HepG2 (cell line): Measurements from ENCODE around the gene RAB17. TPM values are rescaled to one million over a fixed set of nuclear protein-coding genes. Genes with fewer than 3 reads are reported as not detected.

Experiments
- BRCA1 ChIP-seq: sonication (generic); formaldehyde crosslinking; IDR thresholded peaks from 2 replicates; pipeline ENCODE4 v1.4.0; 2020; ENCODE audit warnings: missing genetic modification reagents
- CSRNP1 ChIP-seq: sonication (generic); formaldehyde crosslinking; IDR thresholded peaks from 2 replicates; pipeline ENCODE4 v1.8.1; 2023; ENCODE audit warnings: mild to moderate bottlenecking, missing genetic modification reagents
- FOXA1 ChIP-seq, 2 experiments: fragments of 450-650 bp in 1 of 2; sonication (generic) in 1 of 2; formaldehyde crosslinking in 1 of 2; IDR thresholded peaks; 2 replicates each; pipeline versions ENCODE4 v1.4.0 to v1.6.1; 2016 to 2020; ENCODE audit warnings: missing genetic modification reagents in 1 of 2
- GABPB1 ChIP-seq: IDR thresholded peaks from 2 replicates; pipeline ENCODE4 v1.6.1; 2016; ENCODE audit warnings: mild to moderate bottlenecking, missing genetic modification reagents, moderate library complexity, missing compliant biosample characterization
- KAT7 ChIP-seq: IDR thresholded peaks from 2 replicates; pipeline ENCODE4 v1.6.1; 2018; ENCODE audit warnings: borderline replicate concordance, missing compliant biosample characterization
- MEF2D ChIP-seq: sonication (generic); formaldehyde crosslinking; IDR thresholded peaks from 2 replicates; pipeline ENCODE4 v1.5.1; 2020; ENCODE audit warnings: mild to moderate bottlenecking, missing genetic modification reagents
- NR3C1 ChIP-seq: sonication (generic); formaldehyde crosslinking; IDR thresholded peaks from 2 replicates; pipeline ENCODE4 v1.4.0; 2020; ENCODE audit warnings: missing genetic modification reagents
- PPARG ChIP-seq: conservative IDR thresholded peaks from 2 replicates; pipeline ENCODE4 v1.6.1; 2016; ENCODE audit warnings: missing biosample characterization, missing genetic modification reagents
- RNF2 ChIP-seq: fragments of 450-650 bp; conservative IDR thresholded peaks from 2 replicates; pipeline ENCODE4 v1.6.1; 2016; ENCODE audit warnings: low read depth
- TRIM22 ChIP-seq: fragments of 450-650 bp; IDR thresholded peaks from 2 replicates; pipeline ENCODE4 v1.6.1; 2017
- ZGPAT ChIP-seq: IDR thresholded peaks from 2 replicates; pipeline ENCODE4 v1.6.1; 2016; ENCODE audit warnings: mild to moderate bottlenecking
- ZNF232 ChIP-seq: sonication (generic); formaldehyde crosslinking; IDR thresholded peaks from 2 replicates; pipeline ENCODE4 v1.4.0; 2020; ENCODE audit warnings: missing genetic modification reagents, borderline replicate concordance
- ZNF274 ChIP-seq: sonication (generic); formaldehyde crosslinking; IDR thresholded peaks from 2 replicates; pipeline ENCODE4 v1.5.1; 2020; ENCODE audit warnings: mild to moderate bottlenecking, missing genetic modification reagents
- ZNF567 ChIP-seq: sonication (generic); formaldehyde crosslinking; IDR thresholded peaks from 2 replicates; pipeline ENCODE4 v1.8.1; 2023; ENCODE audit warnings: mild to moderate bottlenecking, missing genetic modification reagents, borderline replicate concordance
- ZNF740 ChIP-seq: sonication (generic); formaldehyde crosslinking; IDR thresholded peaks from 2 replicates; pipeline ENCODE4 v1.4.0; 2020; ENCODE audit warnings: missing genetic modification reagents
- polyA plus RNA-seq, 8 experiments: library from polyadenylated mRNA; depleted of rRNA in 3 of 8; stranded (reverse) in 7 of 8; unstranded in 1 of 8; fragments of >200 nt; fragmentation: Illumina TruSeq in 4 of 8; extraction: Trizol in 4 of 8; gene quantifications; 2 replicates each; pipeline versions ENCODE4 v1.2.1 to v1.2.3, GENCODE V29; 2011 to 2016; ENCODE audit warnings: low read depth in 4 of 8, missing spikeins in 1 of 8, mixed read lengths in 1 of 8; ENCODE audit not compliant: insufficient read depth in 1 of 8
- total RNA-seq, 5 experiments: library from RNA; depleted of rRNA; stranded (reverse); fragments of >200 nt; fragmentation: Illumina TruSeq; extraction: Trizol; gene quantifications; 2 replicates each; pipeline ENCODE4 v1.2.3, GENCODE V29; 2016; ENCODE audit warnings: low read depth in 1 of 5
- TF ChIP-seq, protein P1 (sequence below): sonication (generic); formaldehyde crosslinking; IDR thresholded peaks from 2 replicates; pipeline ENCODE4 v1.4.0; 2020; ENCODE audit warnings: low read depth, mild to moderate bottlenecking, missing genetic modification reagents
- TF ChIP-seq, protein P2 (sequence below): sonication (generic); formaldehyde crosslinking; IDR thresholded peaks from 2 replicates; pipeline ENCODE4 v1.9.0; 2021; ENCODE audit warnings: missing genetic modification reagents, mild to moderate bottlenecking, borderline replicate concordance
- TF ChIP-seq, protein P3 (sequence below): IDR thresholded peaks from 2 replicates; pipeline ENCODE4 v1.6.1; 2016; ENCODE audit warnings: low read depth, borderline replicate concordance
- TF ChIP-seq, protein P4 (sequence below): sonication (generic); formaldehyde crosslinking; IDR thresholded peaks from 2 replicates; pipeline ENCODE4 v1.4.0; 2020; ENCODE audit warnings: missing genetic modification reagents, borderline replicate concordance

RAB17 gene
- total and polyA plus RNA-seq, 2 of the 13 experiments (the other 11 are each of a cell fraction or from before 2014, with no cell fraction given): 68.0 to 124 TPM

- TF ChIP-seq, protein P1, sequence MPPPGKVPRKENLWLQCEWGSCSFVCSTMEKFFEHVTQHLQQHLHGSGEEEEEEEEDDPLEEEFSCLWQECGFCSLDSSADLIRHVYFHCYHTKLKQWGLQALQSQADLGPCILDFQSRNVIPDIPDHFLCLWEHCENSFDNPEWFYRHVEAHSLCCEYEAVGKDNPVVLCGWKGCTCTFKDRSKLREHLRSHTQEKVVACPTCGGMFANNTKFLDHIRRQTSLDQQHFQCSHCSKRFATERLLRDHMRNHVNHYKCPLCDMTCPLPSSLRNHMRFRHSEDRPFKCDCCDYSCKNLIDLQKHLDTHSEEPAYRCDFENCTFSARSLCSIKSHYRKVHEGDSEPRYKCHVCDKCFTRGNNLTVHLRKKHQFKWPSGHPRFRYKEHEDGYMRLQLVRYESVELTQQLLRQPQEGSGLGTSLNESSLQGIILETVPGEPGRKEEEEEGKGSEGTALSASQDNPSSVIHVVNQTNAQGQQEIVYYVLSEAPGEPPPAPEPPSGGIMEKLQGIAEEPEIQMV (CRISPR knock-in tag): peak; percentile 69; the same call in 1 of the 2 replicates
- TF ChIP-seq ZNF740 (CRISPR knock-in tag) (peak; percentile 33; the same call in 1 of the 2 replicates), FOXA1 (IDR thresholded peaks at IDR 0.05) (no peak), FOXA1 (CRISPR knock-in tag; IDR thresholded peaks at IDR 0.05) (peak; percentile 59), BRCA1 (CRISPR knock-in tag) (peak; percentile 80; the same call in 1 of the 2 replicates), NR3C1 (CRISPR knock-in tag) (no peak), ZNF274 (peak; percentile 77; the same call in 1 of the 2 replicates), GABPB1 (CRISPR knock-in tag) (peak; percentile 75), ZNF232 (peak; percentile 81; the same call in 1 of the 2 replicates), ZNF567 (0 out of 2 replicates have a peak, but pooled peaks have one; percentile 74), PPARG (CRISPR knock-in tag) (0 out of 2 replicates have a peak, but pooled peaks have one; percentile 52), MEF2D (CRISPR knock-in tag) (0 out of 2 replicates have a peak, but pooled peaks have one; percentile 54), ZGPAT (CRISPR knock-in tag) (peak; percentile 71), RNF2 (0 out of 2 replicates have a peak, but pooled peaks have one; percentile 48), KAT7 (CRISPR knock-in tag) (0 out of 2 replicates have a peak, but pooled peaks have one; percentile 42), TRIM22 (no peak), CSRNP1 (0 out of 2 replicates have a peak, but pooled peaks have one; percentile 44)
- TF ChIP-seq, protein P2, sequence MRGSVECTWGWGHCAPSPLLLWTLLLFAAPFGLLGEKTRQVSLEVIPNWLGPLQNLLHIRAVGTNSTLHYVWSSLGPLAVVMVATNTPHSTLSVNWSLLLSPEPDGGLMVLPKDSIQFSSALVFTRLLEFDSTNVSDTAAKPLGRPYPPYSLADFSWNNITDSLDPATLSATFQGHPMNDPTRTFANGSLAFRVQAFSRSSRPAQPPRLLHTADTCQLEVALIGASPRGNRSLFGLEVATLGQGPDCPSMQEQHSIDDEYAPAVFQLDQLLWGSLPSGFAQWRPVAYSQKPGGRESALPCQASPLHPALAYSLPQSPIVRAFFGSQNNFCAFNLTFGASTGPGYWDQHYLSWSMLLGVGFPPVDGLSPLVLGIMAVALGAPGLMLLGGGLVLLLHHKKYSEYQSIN (CRISPR knock-in tag): no peak
- TF ChIP-seq, protein P3, sequence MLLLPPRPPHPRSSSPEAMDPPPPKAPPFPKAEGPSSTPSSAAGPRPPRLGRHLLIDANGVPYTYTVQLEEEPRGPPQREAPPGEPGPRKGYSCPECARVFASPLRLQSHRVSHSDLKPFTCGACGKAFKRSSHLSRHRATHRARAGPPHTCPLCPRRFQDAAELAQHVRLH (CRISPR knock-in tag): peak; percentile 71; the same call in 1 of the 2 replicates
- TF ChIP-seq, protein P4, sequence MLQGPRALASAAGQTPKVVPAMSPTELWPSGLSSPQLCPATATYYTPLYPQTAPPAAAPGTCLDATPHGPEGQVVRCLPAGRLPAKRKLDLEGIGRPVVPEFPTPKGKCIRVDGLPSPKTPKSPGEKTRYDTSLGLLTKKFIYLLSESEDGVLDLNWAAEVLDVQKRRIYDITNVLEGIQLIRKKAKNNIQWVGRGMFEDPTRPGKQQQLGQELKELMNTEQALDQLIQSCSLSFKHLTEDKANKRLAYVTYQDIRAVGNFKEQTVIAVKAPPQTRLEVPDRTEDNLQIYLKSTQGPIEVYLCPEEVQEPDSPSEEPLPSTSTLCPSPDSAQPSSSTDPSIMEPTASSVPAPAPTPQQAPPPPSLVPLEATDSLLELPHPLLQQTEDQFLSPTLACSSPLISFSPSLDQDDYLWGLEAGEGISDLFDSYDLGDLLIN (CRISPR knock-in tag): 0 out of 2 replicates have a peak, but pooled peaks have one; percentile 39
These were observed 18.4 kb downstream of the RAB17 start (continued) for GRCh38 chr2:237572021-237572741.
